ENCODE measurements around the gene THYN1. TPM values are rescaled to one million over a fixed set of nuclear protein-coding genes. Genes with fewer than 3 reads are reported as not detected.

Gene THYN1
- polyA plus RNA-seq, 3 donors, result 36.4 to 65.7 (median 57.6) TPM

DNA sequence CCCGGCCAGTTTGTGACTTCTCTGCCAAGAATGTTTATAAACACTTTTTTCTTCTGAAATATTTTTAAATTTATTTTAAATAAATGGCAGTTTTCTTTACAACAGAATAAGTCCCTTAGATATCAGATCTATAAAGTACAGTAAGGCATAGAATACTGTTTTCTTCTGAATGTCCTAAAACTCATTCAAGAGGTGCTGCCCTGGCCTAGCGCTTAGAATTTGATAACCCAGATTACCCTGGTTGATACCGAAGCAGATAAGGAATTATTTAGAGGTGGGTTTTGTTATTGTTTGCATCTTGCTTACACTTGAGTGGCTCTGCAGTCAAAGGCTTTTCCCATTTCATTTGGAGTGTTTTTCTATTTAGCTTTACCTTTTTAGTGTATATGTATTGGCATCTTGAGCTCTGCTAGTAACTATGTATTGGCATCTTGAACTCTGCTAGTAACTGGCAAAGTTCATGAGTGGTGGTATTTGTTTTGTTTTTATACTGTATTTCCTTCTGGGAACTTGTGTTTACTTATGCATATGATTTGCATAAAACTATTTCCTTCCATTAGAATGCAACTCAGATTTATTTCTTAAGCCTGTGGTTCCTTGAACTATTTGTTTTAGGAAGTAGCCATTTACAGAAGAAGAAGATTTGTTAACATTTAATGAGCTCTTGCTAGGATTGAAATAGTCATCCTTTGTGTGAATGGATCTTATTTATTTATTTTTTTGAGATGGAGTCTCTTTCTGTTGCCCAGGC is 1.5 kb upstream of the THYN1 start:
- H3K9me3 ChIP-seq (replicated peaks in 1 of 2; ENCODE audit: control insufficient read depth in 1 of 2, insufficient read depth in 1 of 2, low read length in 2 of 2), result no peaks in the 10 kb centered on the region
- peak overlapping the region; percentile 98 for H2AFZ ChIP-seq (ENCODE audit: insufficient read depth, low read depth, low read length, poor library complexity, severe bottlenecking)
- intact Hi-C loops (cut with micrococcal nuclease), result loop anchor here (1.0 to 5.0 kb wide), 2 partner anchors 29 to 37 kb away; no protein-coding TSS in a partner anchor
- H3K27ac Mint-ChIP-seq, result no peak overlapping the region
- no peak overlapping the region for H3K27ac ChIP-seq (ENCODE audit: low read depth in 1 of 2, low read length in 2 of 2)
- H3K36me3 ChIP-seq (replicated peaks in 1 of 2; ENCODE audit: control insufficient read depth in 1 of 2, insufficient read depth in 2 of 2, low read length in 2 of 2), result peaks cover 12 to 35% of the 10 kb centered on the region in 2 donors
- peak overlapping the region in 1 of 3 experiments; percentile 97 for H3K4me3 ChIP-seq (replicated peaks in 1 of 3; ENCODE audit: low read depth in 2 of 3, low read length in 3 of 3)
- H3K4me1 Mint-ChIP-seq, result peaks cover 35% of the 10 kb centered on the region
- H3K36me3 Mint-ChIP-seq, result peaks cover 29 to 36% of the 10 kb centered on the region in 2 donors
- H3K9me3 Mint-ChIP-seq, result no peaks in the 10 kb centered on the region
- DNase-seq, result no peak
- H3K4me3 Mint-ChIP-seq, result peak overlapping the region in 1 of 2 donors; percentile 96
- H3K9ac ChIP-seq (ENCODE audit: insufficient read depth, low read length, poor library complexity, severe bottlenecking), result no peak overlapping the region
- peaks cover 4 to 11% (median 9%) of the 10 kb centered on the region in 3 donors for H3K27me3 Mint-ChIP-seq (ENCODE audit: low read depth in 3 of 3)
- peaks cover 17% of the 10 kb centered on the region for H3K79me2 ChIP-seq (ENCODE audit: insufficient read depth, low read length)
- H3K4me1 ChIP-seq (ENCODE audit: control insufficient read depth in 1 of 2, insufficient read depth in 2 of 2, low read length in 2 of 2), result peaks cover 33 to 37% of the 10 kb centered on the region in 2 donors
- H3K27me3 ChIP-seq (ENCODE audit: control insufficient read depth in 2 of 2, insufficient read depth in 2 of 2, low read length in 2 of 2), result peaks cover 0 to 8% of the 10 kb centered on the region in 2 donors
- 94% methylated on average over 2 of the region's 3 CpGs for WGBS (ENCODE audit: insufficient coverage)
- peak overlapping the region; percentile 86 for H3K4me2 ChIP-seq (replicated peaks; ENCODE audit: extremely low read depth, low read length, poor library complexity, severe bottlenecking)
- peaks cover 6% of the 10 kb centered on the region for H4K20me1 ChIP-seq (ENCODE audit: insufficient read depth, low read length)
- TF ChIP-seq, protein P1, sequence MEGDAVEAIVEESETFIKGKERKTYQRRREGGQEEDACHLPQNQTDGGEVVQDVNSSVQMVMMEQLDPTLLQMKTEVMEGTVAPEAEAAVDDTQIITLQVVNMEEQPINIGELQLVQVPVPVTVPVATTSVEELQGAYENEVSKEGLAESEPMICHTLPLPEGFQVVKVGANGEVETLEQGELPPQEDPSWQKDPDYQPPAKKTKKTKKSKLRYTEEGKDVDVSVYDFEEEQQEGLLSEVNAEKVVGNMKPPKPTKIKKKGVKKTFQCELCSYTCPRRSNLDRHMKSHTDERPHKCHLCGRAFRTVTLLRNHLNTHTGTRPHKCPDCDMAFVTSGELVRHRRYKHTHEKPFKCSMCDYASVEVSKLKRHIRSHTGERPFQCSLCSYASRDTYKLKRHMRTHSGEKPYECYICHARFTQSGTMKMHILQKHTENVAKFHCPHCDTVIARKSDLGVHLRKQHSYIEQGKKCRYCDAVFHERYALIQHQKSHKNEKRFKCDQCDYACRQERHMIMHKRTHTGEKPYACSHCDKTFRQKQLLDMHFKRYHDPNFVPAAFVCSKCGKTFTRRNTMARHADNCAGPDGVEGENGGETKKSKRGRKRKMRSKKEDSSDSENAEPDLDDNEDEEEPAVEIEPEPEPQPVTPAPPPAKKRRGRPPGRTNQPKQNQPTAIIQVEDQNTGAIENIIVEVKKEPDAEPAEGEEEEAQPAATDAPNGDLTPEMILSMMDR (IDR thresholded peaks at IDR 0.05), result no peak

DNA sequence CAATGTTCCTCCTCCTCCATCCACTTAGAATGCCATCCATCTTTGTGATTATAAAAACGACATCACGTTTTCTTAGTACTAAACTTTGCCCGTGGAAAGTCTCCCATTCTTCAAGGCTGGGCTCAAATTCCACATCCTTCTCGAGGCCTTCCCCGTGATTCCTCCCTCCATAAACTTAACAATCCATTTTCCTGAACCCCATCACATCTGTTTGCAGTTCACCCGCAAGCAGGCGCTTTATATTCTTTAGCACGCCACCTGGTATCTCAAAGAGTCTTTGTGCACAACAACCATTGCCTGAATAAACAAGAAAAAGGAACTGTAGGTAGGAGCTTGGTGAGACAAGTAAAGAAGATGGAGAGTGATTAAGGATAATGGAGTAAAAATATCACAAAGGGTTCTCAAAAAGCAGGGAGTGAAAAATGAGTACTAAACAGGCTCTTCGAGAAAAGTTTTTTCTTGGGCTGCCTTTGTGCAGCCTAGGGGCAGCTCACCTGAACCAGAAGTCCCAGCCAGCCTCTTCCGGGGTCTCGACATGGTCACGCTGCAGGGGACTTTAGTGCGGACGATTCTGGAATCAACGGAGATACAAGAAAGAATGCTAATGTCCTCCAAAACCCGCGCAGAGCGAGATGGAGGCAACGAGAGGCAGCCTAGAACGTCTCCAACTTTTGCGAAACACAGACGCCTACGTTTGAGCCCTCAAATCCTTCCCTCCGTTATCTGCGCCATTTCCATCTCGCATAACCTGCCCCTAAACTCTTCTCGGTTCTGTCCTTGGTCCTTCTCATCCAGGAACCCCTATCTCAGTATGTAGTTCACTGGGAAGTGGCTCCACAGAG is 585 bp downstream of the THYN1 start:
- TF ChIP-seq, protein P1 (IDR thresholded peaks at IDR 0.05), result no peak
- peaks cover 33 to 37% of the 10 kb centered on the region in 2 donors for H3K4me1 ChIP-seq (ENCODE audit: control insufficient read depth in 1 of 2, insufficient read depth in 2 of 2, low read length in 2 of 2)

More for the DNA sequence above, 585 bp downstream of the THYN1 start:
- 8% methylated on average over 15 of the region's 27 CpGs for WGBS (ENCODE audit: insufficient coverage)
- H3K36me3 ChIP-seq (replicated peaks in 1 of 2; ENCODE audit: control insufficient read depth in 1 of 2, insufficient read depth in 2 of 2, low read length in 2 of 2), result peaks cover 17 to 38% of the 10 kb centered on the region in 2 donors
- peak overlapping the region; percentile 95 to 96 for H3K4me3 Mint-ChIP-seq
- H2AFZ ChIP-seq (ENCODE audit: insufficient read depth, low read depth, low read length, poor library complexity, severe bottlenecking), result peak overlapping the region; percentile 98
- peak overlapping the region in 1 of 2 donors; percentile 62 for H3K27ac ChIP-seq (ENCODE audit: low read depth in 1 of 2, low read length in 2 of 2)
- peaks cover 30 to 37% of the 10 kb centered on the region in 2 donors for H3K36me3 Mint-ChIP-seq
- intact Hi-C loops (cut with micrococcal nuclease), result loop anchor here in 1 of 2 donors (5.0 kb wide), 1 partner anchor 35 kb away; no protein-coding TSS in a partner anchor
- H4K20me1 ChIP-seq (ENCODE audit: insufficient read depth, low read length), result no peaks in the 10 kb centered on the region
- H3K9me3 ChIP-seq (replicated peaks in 1 of 2; ENCODE audit: control insufficient read depth in 1 of 2, insufficient read depth in 1 of 2, low read length in 2 of 2), result no peaks in the 10 kb centered on the region
- DNase-seq, result no peak
- H3K9me3 Mint-ChIP-seq, result no peaks in the 10 kb centered on the region
- H3K9ac ChIP-seq (ENCODE audit: insufficient read depth, low read length, poor library complexity, severe bottlenecking), result peak overlapping the region; percentile 76
- peaks cover 33% of the 10 kb centered on the region for H3K4me1 Mint-ChIP-seq
- peaks cover 17% of the 10 kb centered on the region for H3K79me2 ChIP-seq (ENCODE audit: insufficient read depth, low read length)
- peak overlapping the region; percentile 68 to 97 (median 96) for H3K4me3 ChIP-seq (replicated peaks in 1 of 3; ENCODE audit: low read depth in 2 of 3, low read length in 3 of 3)
- peaks cover 0 to 3% (median 0%) of the 10 kb centered on the region in 3 donors for H3K27me3 Mint-ChIP-seq (ENCODE audit: low read depth in 3 of 3)
- no peaks in the 10 kb centered on the region for H3K27me3 ChIP-seq (ENCODE audit: control insufficient read depth in 2 of 2, insufficient read depth in 2 of 2, low read length in 2 of 2)
- H3K4me2 ChIP-seq (replicated peaks; ENCODE audit: extremely low read depth, low read length, poor library complexity, severe bottlenecking), result peak overlapping the region; percentile 86
- H3K27ac Mint-ChIP-seq, result peak overlapping the region; percentile 16 to 87 (median 70)
